Gastroesophageal sphincter (tissue), 3 donors: ENCODE results near the gene DCBLD2.

Source experiments
- POLR2AphosphoS5 ChIP-seq: sonication (generic); formaldehyde crosslinking; IDR thresholded peaks from one replicate; pipeline ENCODE4 v1.6.1; 2017; ENCODE audit warnings: antibody characterized with exemption
- TF ChIP-seq, protein P1 (sequence below), 4 experiments: fragments of 200-600 bp in 2 of 4; fragments of 450-650 bp in 2 of 4; sonication (generic) in 1 of 4; IDR thresholded peaks; one replicate each; pipeline ENCODE4 v1.5.1; 2017 to 2019; ENCODE audit warnings: antibody characterized with exemption in 4 of 4, mild to moderate bottlenecking in 2 of 4, moderate library complexity in 2 of 4

DNA sequence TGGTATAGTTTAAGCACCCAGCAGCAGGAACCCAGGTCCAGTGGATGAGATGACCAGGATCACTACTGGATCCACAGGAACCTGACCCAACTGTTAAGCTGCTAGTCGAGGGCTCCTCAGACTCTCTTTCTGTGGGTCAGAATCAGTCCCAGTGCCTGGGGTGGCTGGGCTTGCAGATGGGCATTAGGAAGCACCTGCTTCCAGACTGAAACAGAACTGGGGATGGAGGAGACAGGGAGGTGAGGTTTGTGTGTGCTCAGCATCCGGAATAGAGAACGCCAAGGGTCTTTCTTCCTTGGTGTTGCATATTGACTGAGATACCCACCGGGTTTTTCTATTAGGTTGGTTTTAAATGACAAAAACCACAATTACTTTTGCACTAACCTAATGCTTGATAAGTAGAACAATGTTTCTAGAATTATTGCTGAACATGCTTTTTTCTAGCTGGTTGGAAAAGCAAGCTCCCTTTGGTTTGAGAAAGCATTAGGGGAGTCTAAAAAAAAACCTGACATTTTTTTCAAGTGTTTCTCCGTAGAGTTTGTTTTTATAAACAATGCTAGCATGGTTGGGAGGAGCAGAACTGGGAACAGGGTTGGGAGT, 137.6 kb downstream of the DCBLD2 start:
- TF ChIP-seq POLR2AphosphoS5: no peak
- TF ChIP-seq, protein P1, sequence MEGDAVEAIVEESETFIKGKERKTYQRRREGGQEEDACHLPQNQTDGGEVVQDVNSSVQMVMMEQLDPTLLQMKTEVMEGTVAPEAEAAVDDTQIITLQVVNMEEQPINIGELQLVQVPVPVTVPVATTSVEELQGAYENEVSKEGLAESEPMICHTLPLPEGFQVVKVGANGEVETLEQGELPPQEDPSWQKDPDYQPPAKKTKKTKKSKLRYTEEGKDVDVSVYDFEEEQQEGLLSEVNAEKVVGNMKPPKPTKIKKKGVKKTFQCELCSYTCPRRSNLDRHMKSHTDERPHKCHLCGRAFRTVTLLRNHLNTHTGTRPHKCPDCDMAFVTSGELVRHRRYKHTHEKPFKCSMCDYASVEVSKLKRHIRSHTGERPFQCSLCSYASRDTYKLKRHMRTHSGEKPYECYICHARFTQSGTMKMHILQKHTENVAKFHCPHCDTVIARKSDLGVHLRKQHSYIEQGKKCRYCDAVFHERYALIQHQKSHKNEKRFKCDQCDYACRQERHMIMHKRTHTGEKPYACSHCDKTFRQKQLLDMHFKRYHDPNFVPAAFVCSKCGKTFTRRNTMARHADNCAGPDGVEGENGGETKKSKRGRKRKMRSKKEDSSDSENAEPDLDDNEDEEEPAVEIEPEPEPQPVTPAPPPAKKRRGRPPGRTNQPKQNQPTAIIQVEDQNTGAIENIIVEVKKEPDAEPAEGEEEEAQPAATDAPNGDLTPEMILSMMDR (IDR thresholded peaks at IDR 0.05): no peak
